ENCODE results near the gene PPP2R2C. TPM values are rescaled to one million over a fixed set of nuclear protein-coding genes. Genes with fewer than 3 reads are reported as not detected.

Gene PPP2R2C
- polyA plus RNA-seq, 1 of the 3 experiments (the other 2 are of a cell fraction): 0.21 TPM

DNA sequence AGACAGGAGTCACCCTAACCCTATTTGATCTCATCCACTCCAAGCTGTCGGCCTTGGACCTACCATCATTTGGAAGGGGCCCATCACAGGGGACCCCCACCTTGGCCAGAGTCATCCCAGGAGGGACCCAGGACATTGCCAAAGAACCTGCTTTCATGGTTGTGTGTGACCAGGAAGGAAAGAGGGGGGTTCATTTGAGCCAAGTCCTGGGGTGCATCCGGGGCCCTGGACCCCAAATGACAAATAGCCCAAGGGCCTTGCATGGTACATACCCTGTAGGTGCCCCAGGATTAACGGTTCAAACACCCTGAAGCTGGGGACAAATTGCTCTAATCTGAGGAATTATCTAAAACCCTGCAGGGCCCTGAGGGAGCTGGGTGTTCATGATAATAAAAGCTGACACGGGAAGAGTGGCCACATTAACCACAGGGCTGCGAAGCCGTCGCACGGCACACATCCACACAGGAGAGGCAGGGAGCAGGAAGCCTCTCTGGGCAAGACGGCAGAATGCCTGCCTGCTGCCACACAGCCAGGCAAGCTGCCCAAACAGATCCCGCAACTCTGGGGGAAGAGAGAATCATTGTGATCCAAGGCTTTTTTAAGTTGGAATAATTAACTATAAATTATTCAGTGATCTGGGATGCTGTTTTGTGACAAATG is 28.2 kb upstream of the PPP2R2C start:
- H3K9me2 ChIP-seq: no peaks in the 10 kb centered on the region
- H3K4me2 ChIP-seq: no peak overlapping the region
- no peaks in the 10 kb centered on the region; a peak in 1 of 4 replicates for H3K4me1 ChIP-seq (ENCODE audit: control insufficient read depth in 1 of 2, insufficient read depth in 2 of 2, low read depth in 1 of 2, low read length in 1 of 2)
- TF ChIP-seq, protein P1, sequence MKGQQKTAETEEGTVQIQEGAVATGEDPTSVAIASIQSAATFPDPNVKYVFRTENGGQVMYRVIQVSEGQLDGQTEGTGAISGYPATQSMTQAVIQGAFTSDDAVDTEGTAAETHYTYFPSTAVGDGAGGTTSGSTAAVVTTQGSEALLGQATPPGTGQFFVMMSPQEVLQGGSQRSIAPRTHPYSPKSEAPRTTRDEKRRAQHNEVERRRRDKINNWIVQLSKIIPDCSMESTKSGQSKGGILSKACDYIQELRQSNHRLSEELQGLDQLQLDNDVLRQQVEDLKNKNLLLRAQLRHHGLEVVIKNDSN (IDR thresholded peaks at IDR 0.05; ENCODE audit: borderline replicate concordance, low read depth): no peak
- TF ChIP-seq, protein P2, sequence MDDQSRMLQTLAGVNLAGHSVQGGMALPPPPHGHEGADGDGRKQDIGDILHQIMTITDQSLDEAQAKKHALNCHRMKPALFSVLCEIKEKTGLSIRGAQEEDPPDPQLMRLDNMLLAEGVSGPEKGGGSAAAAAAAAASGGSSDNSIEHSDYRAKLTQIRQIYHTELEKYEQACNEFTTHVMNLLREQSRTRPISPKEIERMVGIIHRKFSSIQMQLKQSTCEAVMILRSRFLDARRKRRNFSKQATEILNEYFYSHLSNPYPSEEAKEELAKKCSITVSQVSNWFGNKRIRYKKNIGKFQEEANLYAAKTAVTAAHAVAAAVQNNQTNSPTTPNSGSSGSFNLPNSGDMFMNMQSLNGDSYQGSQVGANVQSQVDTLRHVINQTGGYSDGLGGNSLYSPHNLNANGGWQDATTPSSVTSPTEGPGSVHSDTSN (IDR thresholded peaks at IDR 0.05): no peak
- TF ChIP-seq, protein P3, sequence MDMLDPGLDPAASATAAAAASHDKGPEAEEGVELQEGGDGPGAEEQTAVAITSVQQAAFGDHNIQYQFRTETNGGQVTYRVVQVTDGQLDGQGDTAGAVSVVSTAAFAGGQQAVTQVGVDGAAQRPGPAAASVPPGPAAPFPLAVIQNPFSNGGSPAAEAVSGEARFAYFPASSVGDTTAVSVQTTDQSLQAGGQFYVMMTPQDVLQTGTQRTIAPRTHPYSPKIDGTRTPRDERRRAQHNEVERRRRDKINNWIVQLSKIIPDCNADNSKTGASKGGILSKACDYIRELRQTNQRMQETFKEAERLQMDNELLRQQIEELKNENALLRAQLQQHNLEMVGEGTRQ (IDR thresholded peaks at IDR 0.05; ENCODE audit: borderline replicate concordance, low read depth, low read length): no peak
- no peak for TF ChIP-seq JUND (IDR thresholded peaks at IDR 0.05)
- TF ChIP-seq RXRA (IDR thresholded peaks at IDR 0.05; ENCODE audit: borderline replicate concordance, low read depth): no peak
- TF ChIP-seq RFX5 (IDR thresholded peaks at IDR 0.05; ENCODE audit: low read length): no peak
- TF ChIP-seq, protein P4, sequence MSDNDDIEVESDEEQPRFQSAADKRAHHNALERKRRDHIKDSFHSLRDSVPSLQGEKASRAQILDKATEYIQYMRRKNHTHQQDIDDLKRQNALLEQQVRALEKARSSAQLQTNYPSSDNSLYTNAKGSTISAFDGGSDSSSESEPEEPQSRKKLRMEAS (IDR thresholded peaks at IDR 0.05; ENCODE audit: low read depth): no peak
- no peak for TF ChIP-seq MEF2A (IDR thresholded peaks at IDR 0.05; ENCODE audit: borderline replicate concordance, low read depth)
- TF ChIP-seq SIN3A (IDR thresholded peaks at IDR 0.05; ENCODE audit: borderline replicate concordance, low read depth, low read length): no peak
- no peak for TF ChIP-seq EP300 (IDR thresholded peaks at IDR 0.05; ENCODE audit: borderline replicate concordance in 1 of 2, low read depth in 1 of 2, low read length in 1 of 2)
- TF ChIP-seq TAF1 (IDR thresholded peaks at IDR 0.05; ENCODE audit: borderline replicate concordance, low read depth, low read length): no peak
- TF ChIP-seq, protein P5, sequence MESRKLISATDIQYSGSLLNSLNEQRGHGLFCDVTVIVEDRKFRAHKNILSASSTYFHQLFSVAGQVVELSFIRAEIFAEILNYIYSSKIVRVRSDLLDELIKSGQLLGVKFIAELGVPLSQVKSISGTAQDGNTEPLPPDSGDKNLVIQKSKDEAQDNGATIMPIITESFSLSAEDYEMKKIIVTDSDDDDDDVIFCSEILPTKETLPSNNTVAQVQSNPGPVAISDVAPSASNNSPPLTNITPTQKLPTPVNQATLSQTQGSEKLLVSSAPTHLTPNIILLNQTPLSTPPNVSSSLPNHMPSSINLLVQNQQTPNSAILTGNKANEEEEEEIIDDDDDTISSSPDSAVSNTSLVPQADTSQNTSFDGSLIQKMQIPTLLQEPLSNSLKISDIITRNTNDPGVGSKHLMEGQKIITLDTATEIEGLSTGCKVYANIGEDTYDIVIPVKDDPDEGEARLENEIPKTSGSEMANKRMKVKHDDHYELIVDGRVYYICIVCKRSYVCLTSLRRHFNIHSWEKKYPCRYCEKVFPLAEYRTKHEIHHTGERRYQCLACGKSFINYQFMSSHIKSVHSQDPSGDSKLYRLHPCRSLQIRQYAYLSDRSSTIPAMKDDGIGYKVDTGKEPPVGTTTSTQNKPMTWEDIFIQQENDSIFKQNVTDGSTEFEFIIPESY (IDR thresholded peaks at IDR 0.05; ENCODE audit: borderline replicate concordance, low read depth): no peak
- no peak for TF ChIP-seq ELF1 (IDR thresholded peaks at IDR 0.05)
- no peaks in the 10 kb centered on the region for H3F3A ChIP-seq (replicated peaks; ENCODE audit: insufficient read depth)
- no peak for DNase-seq
- H3K36me3 ChIP-seq (replicated peaks in 1 of 2; ENCODE audit: control insufficient read depth in 1 of 2, insufficient read depth in 2 of 2, low read length in 1 of 2): no peaks in the 10 kb centered on the region
- H3K79me2 ChIP-seq (ENCODE audit: insufficient read depth): no peaks in the 10 kb centered on the region
- H2AFZ ChIP-seq (ENCODE audit: low read depth): no peak overlapping the region
- 0 out of 2 replicates have a peak, but pooled peaks cover 12% of the 10 kb centered on the region for H3K9me3 ChIP-seq
- POLR2A ChIA-PET: no interaction called here
- no peak overlapping the region; a peak in 1 of 4 replicates for H3K27ac ChIP-seq (ENCODE audit: low read depth in 2 of 2, low read length in 1 of 2)
- H3K9ac ChIP-seq: no peak overlapping the region
- no peaks in the 10 kb centered on the region for H4K20me1 ChIP-seq (ENCODE audit: insufficient read depth)
- CTCF ChIA-PET: interaction anchor here (1.1 to 3.6 kb wide), 3 partner anchors 14 to 46 kb away, joined by 3 to 11 read pairs (median 4); no protein-coding TSS in a partner anchor
- no peaks in the 10 kb centered on the region for H3K27me3 ChIP-seq (ENCODE audit: insufficient read depth)
- no peak overlapping the region for H3K4me3 ChIP-seq (ENCODE audit: low read depth in 2 of 2, low read length in 1 of 2)
- 15% methylated on average over 4 of the region's 10 CpGs for WGBS (ENCODE audit: low lambda C conversion rate)

Data from SK-N-SH (cell line).